Activated CD4-positive, alpha-beta memory T cell treated with anti-CD3 and anti-CD28 coated beads, Interleukin-2, amount 10 ng/mL, durations not matched to agents 7 days and 5 days (primary cell): Measurements from ENCODE around the gene PTPRS. TPM values are rescaled to one million over a fixed set of nuclear protein-coding genes. Genes with fewer than 3 reads are reported as not detected.

Experiments used
- CTCF ChIA-PET: fragments of 350-600 bp; sonication (Branson Sonifier 250); formaldehyde crosslinking; loops from one replicate; lab custom pipeline; 2021; ENCODE audit warnings: antibody characterized with exemption, inconsistent platforms; lab: Charles Lee
- POLR2A ChIA-PET: fragments of 350-600 bp; sonication (Branson Sonifier 250); formaldehyde crosslinking; loops from one replicate; lab custom pipeline; 2021; ENCODE audit warnings: antibody characterized with exemption; lab: Charles Lee
- DNase-seq: peaks from one replicate; pipeline ENCODE4 v3.0.0-alpha.2; 2020
- H3K27ac Mint-ChIP-seq: one replicate; pipeline ENCODE4 v1.8.0; 2021; ENCODE audit warnings: mild to moderate bottlenecking, mixed read lengths
- H3K27me3 Mint-ChIP-seq: one replicate; pipeline ENCODE4 v1.8.0; 2021; ENCODE audit warnings: mixed read lengths
- H3K36me3 Mint-ChIP-seq: one replicate; pipeline ENCODE4 v1.8.0; 2021; ENCODE audit warnings: low read depth, mixed read lengths
- H3K4me1 Mint-ChIP-seq: one replicate; pipeline ENCODE4 v1.8.0; 2021; ENCODE audit warnings: mixed read lengths
- H3K4me3 Mint-ChIP-seq: one replicate; pipeline ENCODE4 v1.8.0; 2021; ENCODE audit warnings: mild to moderate bottlenecking, mixed read lengths
- H3K9me3 Mint-ChIP-seq: one replicate; pipeline ENCODE4 v1.8.0; 2021; ENCODE audit warnings: mixed read lengths
- total RNA-seq, 2 experiments: library from RNA; stranded (reverse); gene quantifications; one replicate each; pipeline ENCODE4 v1.2.3, GENCODE V29; 2021

The PTPRS gene
- total RNA-seq, 2 experiments from 2014 or later: not detected

- H3K4me1 Mint-ChIP-seq: peaks cover 1% of the 10 kb centered on the region
- no peaks in the 10 kb centered on the region for H3K9me3 Mint-ChIP-seq
- no peak overlapping the region for H3K4me3 Mint-ChIP-seq
- no peaks in the 10 kb centered on the region for H3K36me3 Mint-ChIP-seq
- ChIA-PET CTCF (no interaction called here), POLR2A (no interaction called here)
- DNase-seq: no peak
- H3K27ac Mint-ChIP-seq: no peak overlapping the region
- H3K27me3 Mint-ChIP-seq: peaks cover 16% of the 10 kb centered on the region
These were observed 48.9 kb downstream of the PTPRS start for GRCh38 chr19:5291588-5292193.

Other genes starting within 250 kb of the PTPRS start
- not detected for gene ZNRF4, start 114.6 kb upstream of the PTPRS start, total RNA-seq
- under 1 TPM; 0.38 to 0.53 TPM for gene TINCR, start 227.1 kb upstream of the PTPRS start, total RNA-seq